GM23248 (cell line): Measurements from ENCODE around the gene RBFOX2.

Experiments
- EZH2 ChIP-seq: fragments of 200-600 bp; sonication (generic); IDR thresholded peaks from 2 replicates; pipeline ENCODE4 v1.6.1; 2018; ENCODE audit warnings: antibody characterized with exemption, mild to moderate bottlenecking; ENCODE audit not compliant: insufficient read depth, poor library complexity, severe bottlenecking
- EZH2phosphoT487 ChIP-seq: fragments of 200-600 bp; sonication (generic); IDR thresholded peaks from 2 replicates; pipeline ENCODE4 v1.6.1; 2018; ENCODE audit warnings: antibody characterized with exemption, moderate library complexity, mild to moderate bottlenecking, low read depth; ENCODE audit not compliant: insufficient read depth

- TF ChIP-seq EZH2phosphoT487 (no peak), EZH2 (no peak)
Observed at GRCh38 chr22:35708917-35709316, 319.7 kb downstream of the RBFOX2 start.
